CD4-positive, CD25-positive, alpha-beta regulatory T cell (primary cell): Measurements from ENCODE around the gene A4GALT. TPM values are rescaled to one million over a fixed set of nuclear protein-coding genes. Genes with fewer than 3 reads are reported as not detected.

ENCODE experiments used
- ATAC-seq, 2 donors: fragments of 150-1000 bp; cut with Tn5 transposase; one replicate each; pipeline ENCODE4 v1.10.0; 2021; ENCODE audit warnings: low read depth in 2 of 2, moderate number of reproducible peaks in 2 of 2, moderate library complexity in 1 of 2
- DNase-seq, 3 donors: peaks; one replicate each; pipeline versions ENCODE4 v3.0.0 to v3.0.0-alpha.2; 2012 to 2022; ENCODE audit warnings: mixed read lengths in 1 of 3
- H3K27ac ChIP-seq: one replicate; pipeline ENCODE4 v1.7.0; 2013; ENCODE audit warnings: mild to moderate bottlenecking, low read length; ENCODE audit not compliant: insufficient read depth, poor library complexity, severe bottlenecking
- H3K27me3 ChIP-seq: one replicate; pipeline ENCODE4 v1.7.0; 2013; ENCODE audit warnings: low read length; ENCODE audit not compliant: control insufficient read depth, insufficient read depth
- H3K36me3 ChIP-seq: one replicate; pipeline ENCODE4 v1.7.0; 2013; ENCODE audit warnings: mild to moderate bottlenecking, low read length, moderate library complexity; ENCODE audit not compliant: control insufficient read depth, insufficient read depth
- H3K4me1 ChIP-seq: 2 replicates; pipeline ENCODE4 v1.7.0; 2013; ENCODE audit warnings: mild to moderate bottlenecking, low read length; ENCODE audit not compliant: insufficient read depth, control insufficient read depth, poor library complexity, severe bottlenecking
- H3K4me3 ChIP-seq: one replicate; pipeline ENCODE4 v1.7.0; 2013; ENCODE audit warnings: low read depth, mild to moderate bottlenecking, low read length, moderate library complexity
- H3K9me3 ChIP-seq, 2 experiments: 1 replicate in 1 of 2; 2 replicates in 1 of 2; pipeline ENCODE4 v1.7.0; 2013; ENCODE audit warnings: low read length in 2 of 2, mild to moderate bottlenecking in 1 of 2, moderate library complexity in 1 of 2; ENCODE audit not compliant: control insufficient read depth in 2 of 2
- H3K27ac Mint-ChIP-seq, 3 donors: one replicate each; pipeline ENCODE4 v1.8.0; 2020 to 2022; ENCODE audit warnings: mild to moderate bottlenecking in 3 of 3, mixed read lengths in 3 of 3, moderate library complexity in 2 of 3
- H3K27me3 Mint-ChIP-seq: one replicate; pipeline ENCODE4 v1.8.0; 2022; ENCODE audit warnings: mild to moderate bottlenecking, mixed read lengths
- H3K36me3 Mint-ChIP-seq: one replicate; pipeline ENCODE4 v1.8.0; 2020; ENCODE audit warnings: mixed read lengths
- H3K4me1 Mint-ChIP-seq, 4 donors: one replicate each; pipeline ENCODE4 v1.8.0; 2020 to 2022; ENCODE audit warnings: mixed read lengths in 4 of 4, mild to moderate bottlenecking in 1 of 4
- H3K4me3 Mint-ChIP-seq, 4 donors: one replicate each; pipeline ENCODE4 v1.8.0; 2020 to 2022; ENCODE audit warnings: mild to moderate bottlenecking in 4 of 4, mixed read lengths in 4 of 4, moderate library complexity in 3 of 4
- H3K9me3 Mint-ChIP-seq, 7 donors: one replicate each; pipeline ENCODE4 v1.8.0; 2020 to 2022; ENCODE audit warnings: mixed read lengths in 7 of 7, mild to moderate bottlenecking in 3 of 7, moderate library complexity in 2 of 7
- polyA plus RNA-seq, 4 donors: library from polyadenylated mRNA; unstranded; fragments of 300-500 nt; fragmentation: Illumina TruSeq; gene quantifications; one replicate each; pipeline ENCODE4 v1.2.3, GENCODE V29; 2021
- total RNA-seq: library from RNA; stranded (reverse); gene quantifications from one replicate; pipeline ENCODE4 v1.2.3, GENCODE V29; 2022

Gene A4GALT
- total and polyA plus RNA-seq, 5 donors from 2014 or later: not detected

- ATAC-seq (no peak), DNase-seq (no peak)
- Histone ChIP-seq H3K9me3 (no peaks in the 10 kb centered on the region), H3K4me3 (no peak overlapping the region), H3K27ac (no peak overlapping the region), H3K36me3 (no peaks in the 10 kb centered on the region), H3K27me3 (no peaks in the 10 kb centered on the region), H3K4me1 (no peaks in the 10 kb centered on the region)
- Mint-ChIP-seq H3K9me3 (peaks cover 0 to 2% (median 0%) of the 10 kb centered on the region in 7 donors), H3K4me1 (no peaks in the 10 kb centered on the region), H3K4me3 (no peak overlapping the region), H3K36me3 (no peaks in the 10 kb centered on the region), H3K27me3 (no peaks in the 10 kb centered on the region), H3K27ac (no peak overlapping the region)
These were observed 20.7 kb downstream of the A4GALT start for GRCh38 chr22:42699976-42700352.

- DNase-seq: no peak
- no peaks in the 10 kb centered on the region for H3K4me1 ChIP-seq
- no peaks in the 10 kb centered on the region for H3K9me3 ChIP-seq
- no peak overlapping the region for H3K4me3 ChIP-seq
- Mint-ChIP-seq H3K27me3 (no peaks in the 10 kb centered on the region), H3K9me3 (peaks cover 0 to 2% (median 0%) of the 10 kb centered on the region in 7 donors), H3K27ac (no peak overlapping the region), H3K4me3 (no peak overlapping the region), H3K36me3 (no peaks in the 10 kb centered on the region), H3K4me1 (no peaks in the 10 kb centered on the region)
- ATAC-seq: no peak
- H3K36me3 ChIP-seq: no peaks in the 10 kb centered on the region
- no peak overlapping the region for H3K27ac ChIP-seq
- H3K27me3 ChIP-seq: no peaks in the 10 kb centered on the region
These were observed 21.2 kb downstream of the A4GALT start for GRCh38 chr22:42699281-42699975.

GRCh38 chr22:42697542-42698013, 23.1 kb downstream of the A4GALT start:
- Mint-ChIP-seq H3K36me3 (no peaks in the 10 kb centered on the region), H3K9me3 (peaks cover 0 to 2% (median 0%) of the 10 kb centered on the region in 7 donors), H3K27ac (no peak overlapping the region), H3K27me3 (no peaks in the 10 kb centered on the region), H3K4me3 (no peak overlapping the region), H3K4me1 (no peaks in the 10 kb centered on the region)
- Histone ChIP-seq H3K27ac (no peak overlapping the region), H3K4me1 (no peaks in the 10 kb centered on the region), H3K9me3 (no peaks in the 10 kb centered on the region), H3K4me3 (no peak overlapping the region), H3K36me3 (no peaks in the 10 kb centered on the region), H3K27me3 (no peaks in the 10 kb centered on the region)
- no peak for DNase-seq
- no peak for ATAC-seq

GRCh38 chr22:42696331-42696967, 24.2 kb downstream of the A4GALT start:
- no peak overlapping the region for H3K27ac ChIP-seq
- Mint-ChIP-seq H3K27ac (no peak overlapping the region), H3K27me3 (no peaks in the 10 kb centered on the region), H3K36me3 (no peaks in the 10 kb centered on the region), H3K9me3 (peaks cover 0 to 2% (median 0%) of the 10 kb centered on the region in 7 donors), H3K4me1 (no peaks in the 10 kb centered on the region), H3K4me3 (no peak overlapping the region)
- DNase-seq: no peak
- H3K36me3 ChIP-seq: no peaks in the 10 kb centered on the region
- H3K4me3 ChIP-seq: no peak overlapping the region
- no peaks in the 10 kb centered on the region for H3K27me3 ChIP-seq
- no peak for ATAC-seq
- no peaks in the 10 kb centered on the region for H3K9me3 ChIP-seq
- H3K4me1 ChIP-seq: no peaks in the 10 kb centered on the region

- Histone ChIP-seq H3K4me1 (no peaks in the 10 kb centered on the region), H3K36me3 (no peaks in the 10 kb centered on the region), H3K9me3 (no peaks in the 10 kb centered on the region), H3K4me3 (no peak overlapping the region), H3K27me3 (no peaks in the 10 kb centered on the region), H3K27ac (no peak overlapping the region)
- ATAC-seq: no peak
- Mint-ChIP-seq H3K27ac (no peak overlapping the region), H3K36me3 (no peaks in the 10 kb centered on the region), H3K4me1 (no peaks in the 10 kb centered on the region), H3K27me3 (no peaks in the 10 kb centered on the region), H3K4me3 (no peak overlapping the region), H3K9me3 (no peaks in the 10 kb centered on the region)
- DNase-seq: no peak
These were observed 25.4 kb downstream of the A4GALT start for GRCh38 chr22:42695294-42695693.

GRCh38 chr22:42693763-42694683, 26.6 kb downstream of the A4GALT start:
- H3K27ac Mint-ChIP-seq: no peak overlapping the region
- no peaks in the 10 kb centered on the region for H3K36me3 Mint-ChIP-seq
- H3K4me3 Mint-ChIP-seq: no peak overlapping the region
- DNase-seq (no peak), ATAC-seq (no peak)
- no peaks in the 10 kb centered on the region for H3K9me3 ChIP-seq
- no peaks in the 10 kb centered on the region for H3K27me3 ChIP-seq
- no peaks in the 10 kb centered on the region for H3K27me3 Mint-ChIP-seq
- H3K4me1 ChIP-seq: no peaks in the 10 kb centered on the region
- no peaks in the 10 kb centered on the region for H3K9me3 Mint-ChIP-seq
- H3K4me3 ChIP-seq: no peak overlapping the region
- H3K4me1 Mint-ChIP-seq: no peaks in the 10 kb centered on the region
- H3K36me3 ChIP-seq: no peaks in the 10 kb centered on the region
- H3K27ac ChIP-seq: no peak overlapping the region

- no peak overlapping the region for H3K27ac ChIP-seq
- no peak overlapping the region for H3K27ac Mint-ChIP-seq
- no peaks in the 10 kb centered on the region for H3K27me3 Mint-ChIP-seq
- H3K4me1 Mint-ChIP-seq: no peaks in the 10 kb centered on the region
- no peaks in the 10 kb centered on the region for H3K9me3 ChIP-seq
- H3K27me3 ChIP-seq: no peaks in the 10 kb centered on the region
- H3K4me3 ChIP-seq: no peak overlapping the region
- DNase-seq (no peak), ATAC-seq (no peak)
- no peaks in the 10 kb centered on the region for H3K36me3 Mint-ChIP-seq
- H3K4me1 ChIP-seq: no peaks in the 10 kb centered on the region
- no peaks in the 10 kb centered on the region for H3K9me3 Mint-ChIP-seq
- H3K36me3 ChIP-seq: no peaks in the 10 kb centered on the region
- H3K4me3 Mint-ChIP-seq: no peak overlapping the region
These were observed 27.5 kb downstream of the A4GALT start for GRCh38 chr22:42693055-42693762.
